NT2/D1 (cell line): ENCODE results near the gene TMEM114.

Experiments used
- DNase-seq: peaks from one replicate; pipeline ENCODE4 v3.0.0-alpha.2; 2011; ENCODE audit warnings: low read depth, low spot score
- H3K27me3 ChIP-seq: 2 replicates; pipeline ENCODE4 v1.6.0; 2011; ENCODE audit warnings: mild to moderate bottlenecking; ENCODE audit not compliant: insufficient read length, insufficient read depth
- H3K36me3 ChIP-seq: 2 replicates; pipeline ENCODE4 v1.6.1; 2011; ENCODE audit warnings: mild to moderate bottlenecking, low read length, mixed read lengths; ENCODE audit not compliant: insufficient read depth, insufficient read length
- H3K4me1 ChIP-seq: 2 replicates; pipeline ENCODE4 v1.5.1; 2011; ENCODE audit not compliant: insufficient read depth, insufficient read length
- H3K4me3 ChIP-seq: 2 replicates; pipeline ENCODE4 v1.5.1; 2011; ENCODE audit warnings: low read depth; ENCODE audit not compliant: insufficient read length
- H3K9ac ChIP-seq: 2 replicates; pipeline ENCODE4 v1.6.0; 2011; ENCODE audit warnings: low read depth; ENCODE audit not compliant: insufficient read length
- H3K9me3 ChIP-seq: 2 replicates; pipeline ENCODE4 v1.5.1; 2011; ENCODE audit warnings: mild to moderate bottlenecking, low read length; ENCODE audit not compliant: insufficient read depth
- SUZ12 ChIP-seq: IDR thresholded peaks from 2 replicates; pipeline ENCODE4 v1.6.1; 2011; ENCODE audit not compliant: insufficient read length, insufficient read depth; ENCODE audit errors: extremely low read depth
- YY1 ChIP-seq: IDR thresholded peaks from 2 replicates; pipeline ENCODE4 v1.6.1; 2011; ENCODE audit not compliant: insufficient read length, insufficient read depth
- ZNF274 ChIP-seq: IDR thresholded peaks from 2 replicates; pipeline ENCODE4 v1.6.1; 2011; ENCODE audit warnings: mild to moderate bottlenecking, low read depth, low read length

TMEM114 gene

GRCh38 chr16:8589900-8590688, at the start of gene TMEM114:
TMEM114 (minus strand) TSS chr16:8590511; CDS start chr16:8589838, 673 bp downstream.
- peaks cover 7% of the 10 kb centered on the region for H3K4me1 ChIP-seq
- no peak for TF ChIP-seq SUZ12
- TF ChIP-seq YY1, result no peak
- no peak for TF ChIP-seq ZNF274
- peak within 1 kb of the TSS; percentile 57 for H3K4me3 ChIP-seq
- no peak for DNase-seq
- H3K9me3 ChIP-seq, result 0 out of 2 replicates have a peak, but pooled peaks cover 5% of the 10 kb centered on the region
- H3K27me3 ChIP-seq, result peaks cover 80% of the 10 kb centered on the region
- H3K9ac ChIP-seq, result peak within 1 kb of the TSS; percentile 75
- no peaks in the 10 kb centered on the region for H3K36me3 ChIP-seq

GRCh38 chr16:8639694-8640093, 49.4 kb upstream of the TMEM114 start:
- Histone ChIP-seq H3K27me3 (no peaks in the 10 kb centered on the region), H3K36me3 (peaks cover 91% of the 10 kb centered on the region), H3K4me1 (peaks cover 3% of the 10 kb centered on the region), H3K4me3 (no peak overlapping the region), H3K9me3 (no peaks in the 10 kb centered on the region), H3K9ac (no peak overlapping the region)
- TF ChIP-seq YY1, result no peak
- TF ChIP-seq ZNF274, result no peak
- no peak for TF ChIP-seq SUZ12
- no peak for DNase-seq

- no peaks in the 10 kb centered on the region for H3K9me3 ChIP-seq
- H3K27me3 ChIP-seq, result no peaks in the 10 kb centered on the region
- peaks cover 3% of the 10 kb centered on the region for H3K4me1 ChIP-seq
- peak overlapping the region; percentile 38 for H3K9ac ChIP-seq
- H3K4me3 ChIP-seq, result no peak overlapping the region
- TF ChIP-seq ZNF274 (no peak), SUZ12 (no peak), YY1 (no peak)
- peak; percentile 57 for DNase-seq
- H3K36me3 ChIP-seq, result peaks cover 95% of the 10 kb centered on the region
Measured at GRCh38 chr16:8634991-8635736, 44.9 kb upstream of the TMEM114 start.

- H3K4me3 ChIP-seq, result no peak overlapping the region
- peaks cover 95% of the 10 kb centered on the region for H3K36me3 ChIP-seq
- no peak for DNase-seq
- TF ChIP-seq SUZ12, result no peak
- TF ChIP-seq YY1, result no peak
- TF ChIP-seq ZNF274, result no peak
- peaks cover 4% of the 10 kb centered on the region for H3K4me1 ChIP-seq
- H3K9ac ChIP-seq, result no peak overlapping the region
- H3K27me3 ChIP-seq, result no peaks in the 10 kb centered on the region
- no peaks in the 10 kb centered on the region for H3K9me3 ChIP-seq
Measured at GRCh38 chr16:8632675-8633182, 42.4 kb upstream of the TMEM114 start.

- no peak overlapping the region for H3K9ac ChIP-seq
- no peaks in the 10 kb centered on the region for H3K27me3 ChIP-seq
- peaks cover 4% of the 10 kb centered on the region for H3K4me1 ChIP-seq
- H3K4me3 ChIP-seq, result no peak overlapping the region
- H3K9me3 ChIP-seq, result no peaks in the 10 kb centered on the region
- H3K36me3 ChIP-seq, result peaks cover 95% of the 10 kb centered on the region
- DNase-seq, result no peak
- TF ChIP-seq SUZ12 (no peak), YY1 (no peak), ZNF274 (no peak)
Measured at GRCh38 chr16:8631818-8632465, 41.6 kb upstream of the TMEM114 start.

- H3K27me3 ChIP-seq, result no peaks in the 10 kb centered on the region
- H3K9ac ChIP-seq, result no peak overlapping the region
- H3K36me3 ChIP-seq, result peaks cover 96% of the 10 kb centered on the region
- no peaks in the 10 kb centered on the region for H3K9me3 ChIP-seq
- peaks cover 4% of the 10 kb centered on the region for H3K4me1 ChIP-seq
- DNase-seq, result no peak
- TF ChIP-seq SUZ12 (no peak), ZNF274 (no peak), YY1 (no peak)
- H3K4me3 ChIP-seq, result no peak overlapping the region
Measured at GRCh38 chr16:8631373-8631772, 41.1 kb upstream of the TMEM114 start.
